Measurements from ENCODE around the gene CNPY4.

CNPY4 gene

GRCh38 chr7:100166317-100166940 lies 47.0 kb downstream of the CNPY4 start:
- DNase-seq: no peak

GRCh38 chr7:100166970-100167911 lies 47.8 kb downstream of the CNPY4 start:
- DNase-seq: no peak

- no peak for DNase-seq
These were observed 48.5 kb downstream of the CNPY4 start for GRCh38 chr7:100167912-100168323.

DNA sequence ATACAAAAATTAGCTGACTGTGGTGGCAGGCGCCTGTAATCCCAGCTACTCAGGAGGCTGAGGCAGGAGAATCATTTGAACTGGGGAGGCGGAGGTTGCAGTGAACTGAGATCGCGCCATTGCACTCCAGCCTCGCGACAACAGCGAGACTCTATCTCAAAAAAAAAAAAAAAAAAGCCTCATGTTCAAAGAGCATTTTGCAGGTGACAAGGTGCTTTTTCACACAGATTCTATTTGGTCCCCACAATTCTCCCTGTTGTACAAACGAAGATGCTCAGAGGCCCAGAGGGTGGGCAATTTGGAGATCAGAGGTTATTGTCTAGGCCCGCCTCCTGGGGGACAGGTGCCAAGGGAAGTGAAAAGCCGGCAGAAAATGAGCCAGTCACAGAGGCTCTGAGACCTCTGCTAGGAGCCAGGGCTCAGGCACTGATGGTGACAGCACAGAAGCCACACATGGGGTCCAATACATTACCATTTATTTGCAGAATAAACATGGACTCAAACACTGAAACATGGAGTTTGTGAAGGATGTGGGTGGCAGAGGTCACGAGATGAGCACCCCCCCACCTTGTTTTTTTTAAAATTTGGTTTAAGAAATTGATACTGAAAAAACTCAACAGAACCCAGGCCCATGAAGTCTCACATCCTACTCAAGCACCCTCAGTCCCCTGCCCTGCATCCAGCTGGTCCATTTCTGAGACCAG lies 49.9 kb downstream of the CNPY4 start:
- no peak for DNase-seq

- no peak for DNase-seq
These were observed 50.9 kb downstream of the CNPY4 start for GRCh38 chr7:100170101-100170897.

DNA sequence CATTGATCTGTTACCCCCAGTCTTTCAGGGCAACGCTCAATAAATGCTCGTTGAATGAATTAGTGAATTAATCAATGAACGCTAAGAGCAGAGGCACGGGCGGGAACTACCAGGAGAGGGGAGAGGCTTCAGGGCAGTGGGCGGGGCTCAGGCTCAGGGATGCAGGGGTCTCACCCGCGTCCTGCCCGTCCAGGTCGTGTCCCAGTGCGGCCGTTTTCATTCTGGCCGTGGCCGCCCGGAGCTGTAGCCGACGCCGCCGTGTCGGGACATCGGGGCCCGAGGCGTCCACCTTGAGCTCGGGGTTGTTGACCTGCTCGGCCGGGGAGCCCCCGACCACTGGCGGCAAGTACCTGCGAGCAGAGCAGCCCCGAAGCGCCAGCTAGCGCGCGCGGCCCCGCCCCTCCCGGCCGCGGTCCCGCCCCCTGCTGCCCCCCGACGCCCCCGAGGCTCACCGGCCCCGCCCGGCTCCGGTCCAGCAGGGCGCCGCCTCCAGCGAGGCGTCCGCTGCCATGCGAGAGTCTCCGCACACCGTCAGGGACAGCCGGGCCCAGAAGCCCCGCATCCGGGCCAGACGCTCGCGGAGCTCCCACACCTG lies 51.8 kb downstream of the CNPY4 start:
- no peak for DNase-seq

- no peak for DNase-seq
These were observed 52.4 kb downstream of the CNPY4 start for GRCh38 chr7:100171840-100172239.

- no peak for DNase-seq
These were observed 54.5 kb downstream of the CNPY4 start for GRCh38 chr7:100173806-100174495.

GRCh38 chr7:100174582-100174981 lies 55.1 kb downstream of the CNPY4 start:
- no peak for DNase-seq

Measured in anterior cingulate cortex (tissue), 58 donors.